ENCODE data around the gene HLA-DRB1.
"Not testable (repeated sequence)": the region's sequence is repeated elsewhere in the genome, so short reads cannot be mapped to it uniquely, and the experiment has no call there.

Gene HLA-DRB1

DNA sequence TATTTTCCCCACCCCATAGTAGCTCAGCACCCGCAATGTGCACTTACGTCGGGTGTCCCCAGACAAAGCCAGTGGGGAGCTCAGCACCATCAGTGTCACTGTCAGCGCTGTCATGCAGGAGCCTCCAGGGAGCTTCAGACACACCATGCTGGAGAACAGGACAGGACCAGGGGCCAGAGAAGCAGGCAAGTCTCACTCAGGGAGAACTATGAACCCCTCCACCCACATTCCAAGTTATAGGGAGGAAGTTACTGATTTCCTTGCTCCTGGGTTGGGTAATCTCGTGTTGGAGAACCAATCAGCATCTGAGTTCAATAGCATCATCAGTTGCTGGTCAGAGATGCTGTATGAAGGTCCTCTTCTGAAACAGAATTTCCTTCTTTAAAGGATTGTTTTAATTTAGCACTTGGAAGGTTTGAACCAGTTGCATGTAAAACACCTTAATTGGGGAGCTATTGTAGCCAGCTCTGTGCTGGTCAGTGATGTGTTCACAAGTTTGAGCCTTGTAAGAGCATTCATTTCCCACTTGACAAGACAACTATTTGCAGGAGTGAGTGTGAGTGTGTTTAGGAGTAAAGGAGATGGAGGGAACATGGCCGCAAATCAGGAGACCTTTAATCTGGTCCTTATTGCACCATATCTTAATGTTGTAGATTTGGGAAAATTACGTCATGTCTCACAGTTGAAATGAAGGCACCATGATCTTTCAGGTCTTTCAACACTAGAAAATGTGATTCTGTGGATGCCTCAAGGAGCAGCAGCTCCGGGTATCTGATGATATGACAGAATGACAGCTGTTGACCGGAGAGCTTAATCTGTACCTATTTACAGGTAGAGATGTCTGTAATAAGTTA is at the start of gene HLA-DRB1:
TSS of gene HLA-DRB1 (minus strand) at position 253 of the 854 bp plus-strand sequence. CDS start at position 147, 106 bp downstream.
- no peak within 1 kb of the TSS for H3K4me3 ChIP-seq (ENCODE audit: low read length)
- H3K27ac ChIP-seq (ENCODE audit: low read length): no peak within 1 kb of the TSS
- no peaks in the 10 kb centered on the region for H3K36me3 ChIP-seq (ENCODE audit: insufficient read depth, low read depth, low read length)
- H3K27me3 ChIP-seq (ENCODE audit: insufficient read depth, low read length): no peaks in the 10 kb centered on the region
- no peaks in the 10 kb centered on the region for H3K4me1 ChIP-seq (ENCODE audit: insufficient read depth, low read length)
- H3K9me3 ChIP-seq (ENCODE audit: insufficient read depth, low read depth, low read length): no peaks in the 10 kb centered on the region
- H3K9ac ChIP-seq (ENCODE audit: low read depth, low read length): no peak within 1 kb of the TSS

DNA sequence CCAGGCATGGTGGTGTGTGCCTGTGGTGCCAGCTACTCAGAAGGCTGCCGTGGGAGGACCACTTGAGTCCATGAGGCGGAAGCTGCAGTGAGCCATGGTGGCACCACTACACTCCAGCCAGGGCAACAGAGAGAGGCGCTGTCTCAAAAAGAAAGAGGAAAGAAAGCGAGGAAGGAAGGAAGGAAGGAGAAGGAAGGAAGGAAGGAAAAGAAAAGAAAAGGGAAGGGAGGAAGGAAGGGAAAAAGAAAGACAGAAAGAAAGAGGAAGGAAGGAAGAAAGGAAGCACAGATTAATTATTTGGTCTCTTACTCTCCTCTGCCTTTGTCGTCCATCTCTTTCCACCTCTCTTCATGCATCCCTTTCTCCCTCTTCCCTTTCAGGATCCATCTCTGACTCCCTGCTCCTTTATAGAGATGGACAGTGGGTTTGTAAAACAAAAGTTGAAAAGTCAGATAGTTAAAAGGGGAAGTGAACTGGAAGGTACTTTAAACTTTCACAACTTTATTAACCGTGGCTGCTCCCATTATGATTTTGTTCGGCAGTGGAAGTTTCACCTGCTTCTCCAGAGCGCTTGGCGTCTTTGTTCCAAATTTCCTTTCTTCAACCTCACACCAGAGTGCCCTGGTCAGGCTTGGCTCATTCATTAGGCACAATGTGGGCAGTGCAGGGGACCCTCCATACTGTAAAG is 49.0 kb upstream of the HLA-DRB1 start:
- no peak overlapping the region for H3K4me3 ChIP-seq (ENCODE audit: low read length)
- no peak overlapping the region for H3K9ac ChIP-seq (ENCODE audit: low read depth, low read length)
- H3K27me3 ChIP-seq (ENCODE audit: insufficient read depth, low read length): no peaks in the 10 kb centered on the region
- H3K4me1 ChIP-seq (ENCODE audit: insufficient read depth, low read length): no peaks in the 10 kb centered on the region
- H3K9me3 ChIP-seq (ENCODE audit: insufficient read depth, low read depth, low read length): no peaks in the 10 kb centered on the region
- H3K36me3 ChIP-seq (ENCODE audit: insufficient read depth, low read depth, low read length): no peaks in the 10 kb centered on the region
- H3K27ac ChIP-seq (ENCODE audit: low read length): no peak overlapping the region

- Histone ChIP-seq H3K36me3 (ENCODE audit: insufficient read depth, low read depth, low read length) (no peaks in the 10 kb centered on the region), H3K9ac (ENCODE audit: low read depth, low read length) (no peak overlapping the region), H3K27me3 (ENCODE audit: insufficient read depth, low read length) (no peaks in the 10 kb centered on the region), H3K4me3 (ENCODE audit: low read length) (no peak overlapping the region), H3K4me1 (ENCODE audit: insufficient read depth, low read length) (no peaks in the 10 kb centered on the region), H3K9me3 (ENCODE audit: insufficient read depth, low read depth, low read length) (no peaks in the 10 kb centered on the region), H3K27ac (ENCODE audit: low read length) (no peak overlapping the region)
These were observed 48.2 kb upstream of the HLA-DRB1 start for GRCh38 chr6:32637883-32638282.

DNA sequence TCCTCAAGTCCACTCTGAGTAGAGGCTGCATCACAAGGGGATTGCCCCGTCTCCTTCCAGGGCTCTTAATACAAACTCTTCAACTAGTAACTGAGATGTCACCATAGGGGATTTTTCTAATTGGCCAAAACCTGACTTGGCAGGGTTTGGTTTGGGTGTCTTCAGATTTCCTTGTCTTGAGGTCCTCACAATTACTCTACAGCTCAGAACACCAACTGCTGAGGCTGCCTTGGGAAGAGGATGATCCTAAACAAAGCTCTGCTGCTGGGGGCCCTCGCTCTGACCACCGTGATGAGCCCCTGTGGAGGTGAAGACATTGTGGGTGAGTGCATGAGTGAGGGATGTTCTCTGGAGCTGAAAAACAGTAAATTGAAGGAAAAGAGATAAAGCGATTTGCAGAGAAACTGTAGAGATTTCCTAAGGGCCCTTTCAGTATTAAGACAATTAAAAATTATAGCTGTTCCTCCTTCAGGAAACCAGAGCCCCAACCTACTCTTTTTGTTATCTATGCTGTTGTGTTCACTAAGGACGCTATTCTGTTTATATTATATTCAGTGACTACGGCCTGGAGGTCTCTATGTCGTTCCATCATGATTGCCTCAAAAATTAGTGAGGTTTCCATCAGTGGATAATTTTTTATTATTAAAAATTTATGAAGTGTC is 47.7 kb upstream of the HLA-DRB1 start, which contains the start of gene HLA-DQA1:
TSS of gene HLA-DQA1 (plus strand) at position 188 of the 662 bp plus-strand sequence. CDS start at position 241, 53 bp downstream.
- Histone ChIP-seq H3K4me3 (ENCODE audit: low read length) (no peak within 1 kb of the TSS), H3K9ac (ENCODE audit: low read depth, low read length) (no peak within 1 kb of the TSS), H3K4me1 (ENCODE audit: insufficient read depth, low read length) (no peaks in the 10 kb centered on the region), H3K36me3 (ENCODE audit: insufficient read depth, low read depth, low read length) (no peaks in the 10 kb centered on the region), H3K27me3 (ENCODE audit: insufficient read depth, low read length) (no peaks in the 10 kb centered on the region), H3K9me3 (ENCODE audit: insufficient read depth, low read depth, low read length) (no peaks in the 10 kb centered on the region), H3K27ac (ENCODE audit: low read length) (no peak within 1 kb of the TSS)

- no peaks in the 10 kb centered on the region for H3K27me3 ChIP-seq (ENCODE audit: insufficient read depth, low read length)
- H3K9ac ChIP-seq (ENCODE audit: low read depth, low read length): no peak overlapping the region
- no peaks in the 10 kb centered on the region for H3K4me1 ChIP-seq (ENCODE audit: insufficient read depth, low read length)
- no peak overlapping the region for H3K4me3 ChIP-seq (ENCODE audit: low read length)
- H3K36me3 ChIP-seq (ENCODE audit: insufficient read depth, low read depth, low read length): no peaks in the 10 kb centered on the region
- no peak overlapping the region for H3K27ac ChIP-seq (ENCODE audit: low read length)
- H3K9me3 ChIP-seq (ENCODE audit: insufficient read depth, low read depth, low read length): no peaks in the 10 kb centered on the region
These were observed 46.0 kb upstream of the HLA-DRB1 start for GRCh38 chr6:32635526-32636123.

- not testable (repeated sequence) for H3K9me3 ChIP-seq (ENCODE audit: insufficient read depth, low read depth, low read length); H3K9ac ChIP-seq (ENCODE audit: low read depth, low read length); H3K27me3 ChIP-seq (ENCODE audit: insufficient read depth, low read length); H3K4me3 ChIP-seq (ENCODE audit: low read length); H3K4me1 ChIP-seq (ENCODE audit: insufficient read depth, low read length); H3K36me3 ChIP-seq (ENCODE audit: insufficient read depth, low read depth, low read length); H3K27ac ChIP-seq (ENCODE audit: low read length)
These were observed 40.1 kb upstream of the HLA-DRB1 start for GRCh38 chr6:32629793-32630192.

GRCh38 chr6:32627831-32628230 is 38.2 kb upstream of the HLA-DRB1 start:
- H3K27ac ChIP-seq (ENCODE audit: low read length): no peak overlapping the region
- H3K27me3 ChIP-seq (ENCODE audit: insufficient read depth, low read length): no peaks in the 10 kb centered on the region
- H3K4me1 ChIP-seq (ENCODE audit: insufficient read depth, low read length): no peaks in the 10 kb centered on the region
- no peaks in the 10 kb centered on the region for H3K36me3 ChIP-seq (ENCODE audit: insufficient read depth, low read depth, low read length)
- no peak overlapping the region for H3K4me3 ChIP-seq (ENCODE audit: low read length)
- no peak overlapping the region for H3K9ac ChIP-seq (ENCODE audit: low read depth, low read length)
- no peaks in the 10 kb centered on the region for H3K9me3 ChIP-seq (ENCODE audit: insufficient read depth, low read depth, low read length)

DNA sequence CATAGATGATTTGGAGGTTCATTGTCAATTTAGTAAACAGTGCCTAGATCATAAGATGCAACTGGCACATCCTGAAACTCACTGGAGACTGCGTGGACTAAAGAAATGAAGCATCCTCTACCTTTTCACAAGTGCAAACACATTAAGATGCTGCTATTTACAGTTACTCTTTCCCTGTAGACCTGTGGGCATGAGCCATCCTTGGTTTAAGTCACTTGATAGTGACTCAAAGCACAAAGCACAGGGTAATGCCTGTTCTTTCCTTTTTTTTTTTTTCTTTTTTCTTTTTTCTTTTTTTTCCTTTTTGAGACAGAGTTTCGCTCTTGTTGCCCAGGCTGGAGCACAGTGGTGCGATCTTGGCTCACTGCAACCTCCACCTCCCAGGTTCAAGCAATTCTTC is 37.6 kb upstream of the HLA-DRB1 start:
- Histone ChIP-seq H3K4me3 (ENCODE audit: low read length) (no peak overlapping the region), H3K9ac (ENCODE audit: low read depth, low read length) (no peak overlapping the region), H3K36me3 (ENCODE audit: insufficient read depth, low read depth, low read length) (no peaks in the 10 kb centered on the region), H3K4me1 (ENCODE audit: insufficient read depth, low read length) (no peaks in the 10 kb centered on the region), H3K9me3 (ENCODE audit: insufficient read depth, low read depth, low read length) (no peaks in the 10 kb centered on the region), H3K27me3 (ENCODE audit: insufficient read depth, low read length) (no peaks in the 10 kb centered on the region), H3K27ac (ENCODE audit: low read length) (no peak overlapping the region)

- H3K9me3 ChIP-seq (ENCODE audit: insufficient read depth, low read depth, low read length): no peaks in the 10 kb centered on the region
- no peaks in the 10 kb centered on the region for H3K27me3 ChIP-seq (ENCODE audit: insufficient read depth, low read length)
- no peak overlapping the region for H3K4me3 ChIP-seq (ENCODE audit: low read length)
- H3K36me3 ChIP-seq (ENCODE audit: insufficient read depth, low read depth, low read length): no peaks in the 10 kb centered on the region
- no peak overlapping the region; the same call in 1 of the 2 replicates for H3K9ac ChIP-seq (ENCODE audit: low read depth, low read length)
- H3K4me1 ChIP-seq (ENCODE audit: insufficient read depth, low read length): no peaks in the 10 kb centered on the region
- no peak overlapping the region for H3K27ac ChIP-seq (ENCODE audit: low read length)
These were observed 35.5 kb upstream of the HLA-DRB1 start for GRCh38 chr6:32625137-32625536.

DNA sequence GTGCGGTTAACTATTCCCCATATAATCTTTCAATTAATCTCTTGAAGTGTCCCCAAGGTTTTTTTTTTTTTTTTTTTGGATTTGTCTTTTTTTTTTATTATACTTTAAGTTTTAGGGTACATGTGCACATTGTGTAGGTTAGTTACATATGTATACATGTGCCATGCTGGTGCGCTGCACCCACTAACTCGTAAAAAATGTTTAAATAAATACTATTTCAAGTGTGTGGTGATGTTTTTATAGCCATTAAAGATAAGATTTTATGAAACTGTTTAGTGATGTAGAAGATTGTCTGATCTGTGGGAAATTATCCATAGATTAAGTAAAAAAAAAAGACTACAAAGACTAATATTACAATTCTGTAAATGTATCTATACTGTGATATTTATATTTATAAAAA is 34.9 kb upstream of the HLA-DRB1 start:
- Histone ChIP-seq H3K9me3 (ENCODE audit: insufficient read depth, low read depth, low read length) (no peaks in the 10 kb centered on the region), H3K9ac (ENCODE audit: low read depth, low read length) (no peak overlapping the region), H3K4me1 (ENCODE audit: insufficient read depth, low read length) (no peaks in the 10 kb centered on the region), H3K4me3 (ENCODE audit: low read length) (no peak overlapping the region), H3K27ac (ENCODE audit: low read length) (no peak overlapping the region), H3K27me3 (ENCODE audit: insufficient read depth, low read length) (no peaks in the 10 kb centered on the region), H3K36me3 (ENCODE audit: insufficient read depth, low read depth, low read length) (no peaks in the 10 kb centered on the region)

- no peaks in the 10 kb centered on the region for H3K36me3 ChIP-seq (ENCODE audit: insufficient read depth, low read depth, low read length)
- no peak overlapping the region for H3K9ac ChIP-seq (ENCODE audit: low read depth, low read length)
- no peak overlapping the region for H3K27ac ChIP-seq (ENCODE audit: low read length)
- H3K9me3 ChIP-seq (ENCODE audit: insufficient read depth, low read depth, low read length): no peaks in the 10 kb centered on the region
- H3K27me3 ChIP-seq (ENCODE audit: insufficient read depth, low read length): no peaks in the 10 kb centered on the region
- H3K4me3 ChIP-seq (ENCODE audit: low read length): no peak overlapping the region
- no peaks in the 10 kb centered on the region for H3K4me1 ChIP-seq (ENCODE audit: insufficient read depth, low read length)
These were observed 34.0 kb upstream of the HLA-DRB1 start for GRCh38 chr6:32623693-32624092.

All from iPS-20b (cell line).